Stimulated activated naive CD8-positive, alpha-beta T cell treated with anti-CD3 and anti-CD28 coated beads, Interleukin-15, amount 100 ng/mL, for 72 hours (primary cell): ENCODE measurements around the gene ACAD9.
A peak's percentile ranks its signal among the peaks of the same experiment; 100 is the strongest.
"Not testable (repeated sequence)": the region's sequence is repeated elsewhere in the genome, so short reads cannot be mapped to it uniquely, and the experiment has no call there.

Source experiments
- ATAC-seq: fragments of 150-1000 bp; cut with Tn5 transposase; 2 replicates; pipeline ENCODE4 v1.10.0; 2021; ENCODE audit warnings: mild to moderate bottlenecking, moderate library complexity
- DNase-seq, 2 donors: peaks; one replicate each; pipeline ENCODE4 v3.0.0; 2021 to 2022
- H3K27ac Mint-ChIP-seq, 2 donors: one replicate each; pipeline ENCODE4 v1.8.0; 2022; ENCODE audit warnings: mild to moderate bottlenecking in 2 of 2, mixed read lengths in 2 of 2, moderate library complexity in 2 of 2
- H3K27me3 Mint-ChIP-seq: one replicate; pipeline ENCODE4 v1.8.0; 2022; ENCODE audit warnings: mixed read lengths
- H3K4me1 Mint-ChIP-seq: one replicate; pipeline ENCODE4 v1.8.0; 2022; ENCODE audit warnings: mild to moderate bottlenecking, mixed read lengths
- H3K4me3 Mint-ChIP-seq, 2 donors: one replicate each; pipeline ENCODE4 v1.8.0; 2022; ENCODE audit warnings: mild to moderate bottlenecking in 2 of 2, mixed read lengths in 2 of 2, moderate library complexity in 1 of 2
- H3K9me3 Mint-ChIP-seq, 2 donors: one replicate each; pipeline ENCODE4 v1.8.0; 2022; ENCODE audit warnings: mixed read lengths in 2 of 2

The ACAD9 gene

DNA sequence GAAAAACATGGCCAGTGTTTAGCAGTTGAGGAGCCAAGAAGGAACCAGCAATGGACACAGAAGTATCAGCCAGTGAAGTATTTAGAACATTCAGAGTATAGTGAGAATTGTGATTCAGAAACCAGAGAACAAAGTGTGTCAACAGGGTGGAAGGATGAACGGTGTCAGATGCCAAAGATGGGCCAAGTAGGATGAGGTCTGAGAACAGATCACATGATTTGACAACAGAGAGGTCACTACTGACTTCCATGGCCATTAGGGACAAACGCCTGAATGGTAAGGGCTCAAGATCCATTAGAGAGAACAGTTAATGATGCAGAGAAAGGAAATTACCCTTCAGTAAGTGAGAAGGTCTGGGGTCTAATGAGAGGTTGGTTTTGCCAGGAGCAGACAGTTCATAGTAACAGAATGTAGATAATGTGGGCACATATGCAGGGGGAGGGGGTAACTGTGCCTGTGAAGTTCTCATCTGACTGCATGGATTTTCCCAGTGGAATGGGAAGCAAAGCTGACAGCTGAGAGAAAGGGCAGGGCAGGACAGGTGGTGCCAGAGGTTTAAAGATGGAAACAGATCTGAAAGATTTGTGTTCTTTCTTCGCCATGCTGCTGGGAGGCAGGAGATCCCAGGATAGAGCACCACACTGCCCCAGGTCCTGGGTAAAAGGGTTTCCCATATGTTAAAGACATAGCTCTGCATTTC, 4.8 kb upstream of the ACAD9 start:
- DNase-seq (no peak), ATAC-seq (no peak)
- no peak overlapping the region for H3K4me3 Mint-ChIP-seq
- no peaks in the 10 kb centered on the region for H3K9me3 Mint-ChIP-seq
- H3K27ac Mint-ChIP-seq, result no peak overlapping the region
- H3K27me3 Mint-ChIP-seq, result no peaks in the 10 kb centered on the region
- peaks cover 25% of the 10 kb centered on the region for H3K4me1 Mint-ChIP-seq

GRCh38 chr3:128875556-128876120, 3.8 kb upstream of the ACAD9 start:
- H3K4me1 Mint-ChIP-seq, result peaks cover 34% of the 10 kb centered on the region
- H3K27me3 Mint-ChIP-seq, result no peaks in the 10 kb centered on the region
- DNase-seq (peak; percentile 62 to 77), ATAC-seq (peak; percentile 78)
- no peak overlapping the region for H3K27ac Mint-ChIP-seq
- no peaks in the 10 kb centered on the region for H3K9me3 Mint-ChIP-seq
- H3K4me3 Mint-ChIP-seq, result no peak overlapping the region

GRCh38 chr3:128878011-128878457, 1.4 kb upstream of the ACAD9 start:
- H3K4me1 Mint-ChIP-seq, result peaks cover 58% of the 10 kb centered on the region
- ATAC-seq (no peak), DNase-seq (no peak)
- no peaks in the 10 kb centered on the region for H3K27me3 Mint-ChIP-seq
- H3K27ac Mint-ChIP-seq, result peak overlapping the region in 1 of 2 donors; percentile 97
- H3K9me3 Mint-ChIP-seq, result no peaks in the 10 kb centered on the region
- peak overlapping the region; percentile 80 to 97 for H3K4me3 Mint-ChIP-seq

- no peaks in the 10 kb centered on the region for H3K27me3 Mint-ChIP-seq
- ATAC-seq, result peak; percentile 35
- H3K9me3 Mint-ChIP-seq, result no peaks in the 10 kb centered on the region
- peak overlapping the region; percentile 80 to 97 for H3K4me3 Mint-ChIP-seq
- peak in 1 of 2 donors; percentile 38 for DNase-seq
- H3K27ac Mint-ChIP-seq, result peak overlapping the region; percentile 97
- peaks cover 64% of the 10 kb centered on the region for H3K4me1 Mint-ChIP-seq
These were observed 780 bp upstream of the ACAD9 start for GRCh38 chr3:128878556-128879124.

DNA sequence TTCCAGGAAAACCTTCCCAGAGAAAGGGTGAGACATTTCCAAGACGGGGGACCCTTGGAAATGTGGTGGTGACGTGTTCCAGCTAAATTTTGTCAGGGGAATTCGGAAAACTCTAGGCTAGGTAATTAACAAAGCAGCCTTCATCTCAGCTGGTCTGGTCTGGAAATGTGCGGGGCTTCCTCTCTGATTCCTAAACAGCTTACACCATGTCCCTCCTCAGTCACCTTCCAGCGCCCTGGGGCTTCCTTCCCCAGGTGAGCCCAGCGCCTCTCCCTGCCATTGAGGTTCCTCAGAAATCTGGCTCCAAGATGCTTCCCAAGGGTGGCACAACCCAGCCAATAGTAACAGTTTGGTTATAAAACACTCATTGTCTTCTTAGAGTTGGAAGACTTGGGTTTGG, 571 bp downstream of the ACAD9 start:
- Mint-ChIP-seq H3K4me1 (peaks cover 72% of the 10 kb centered on the region), H3K27me3 (no peaks in the 10 kb centered on the region), H3K9me3 (no peaks in the 10 kb centered on the region), H3K27ac (peak overlapping the region; percentile 97), H3K4me3 (peak overlapping the region; percentile 80 to 97)
- no peak for DNase-seq
- no peak for ATAC-seq

GRCh38 chr3:128880455-128880854, 1.0 kb downstream of the ACAD9 start:
- not testable (repeated sequence) for DNase-seq, H3K9me3 Mint-ChIP-seq, H3K27me3 Mint-ChIP-seq, ATAC-seq
- Mint-ChIP-seq H3K4me3 (peak overlapping the region; percentile 80 to 97), H3K4me1 (peaks cover 69% of the 10 kb centered on the region), H3K27ac (peak overlapping the region; percentile 97)

DNA sequence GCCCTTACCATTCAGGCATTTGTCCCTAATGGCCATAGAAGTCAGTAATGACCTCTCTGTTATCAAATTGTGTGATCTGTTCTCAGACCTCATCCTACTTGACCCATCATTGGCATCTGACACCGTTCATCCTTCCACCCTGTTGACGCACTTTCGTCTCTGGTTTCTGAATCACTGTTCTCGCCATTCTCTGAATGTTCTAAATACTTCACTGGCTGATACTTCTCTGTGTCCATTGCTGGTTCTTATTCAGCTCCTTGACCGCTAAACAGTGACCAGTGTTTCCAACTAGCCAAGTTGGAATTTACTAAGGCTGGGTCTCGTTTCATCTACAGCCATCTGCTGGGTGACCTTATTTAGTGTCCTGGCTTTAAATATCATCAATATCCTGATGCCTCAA, 2.2 kb downstream of the ACAD9 start:
- Mint-ChIP-seq H3K4me3 (peak overlapping the region; percentile 24 to 46), H3K4me1 (peaks cover 62% of the 10 kb centered on the region), H3K9me3 (no peaks in the 10 kb centered on the region), H3K27me3 (no peaks in the 10 kb centered on the region), H3K27ac (no peak overlapping the region)
- no peak for DNase-seq
- ATAC-seq, result no peak

GRCh38 chr3:128882719-128883118, 3.3 kb downstream of the ACAD9 start:
- H3K27ac Mint-ChIP-seq, result peak overlapping the region; percentile 40 to 57
- peak overlapping the region in 1 of 2 donors; percentile 6 for H3K4me3 Mint-ChIP-seq
- H3K9me3 Mint-ChIP-seq, result no peaks in the 10 kb centered on the region
- no peak for DNase-seq
- ATAC-seq, result no peak
- peaks cover 58% of the 10 kb centered on the region for H3K4me1 Mint-ChIP-seq
- no peaks in the 10 kb centered on the region for H3K27me3 Mint-ChIP-seq

DNA sequence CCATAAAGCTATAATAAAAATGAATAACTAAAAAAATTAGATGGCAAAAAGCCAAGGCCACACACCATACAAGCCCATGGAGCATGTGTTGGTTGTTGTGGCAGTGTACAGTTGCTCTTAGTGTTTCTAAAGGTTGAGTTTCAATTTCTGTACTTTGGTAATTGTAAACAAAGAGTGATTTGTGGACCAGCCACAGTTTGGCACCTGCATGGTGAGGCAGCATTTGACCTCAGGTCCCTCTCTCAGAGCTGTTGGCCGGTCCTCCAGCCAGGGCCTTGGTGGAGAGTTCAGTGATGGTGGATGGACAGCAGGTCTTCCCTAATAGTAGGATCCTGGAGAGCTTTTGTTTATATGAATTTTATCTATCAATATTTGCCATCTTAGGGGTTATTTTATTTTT, 5.6 kb downstream of the ACAD9 start:
- H3K4me3 Mint-ChIP-seq, result no peak overlapping the region
- H3K27ac Mint-ChIP-seq, result peak overlapping the region in 1 of 2 donors; percentile 19
- no peak for DNase-seq
- peaks cover 44% of the 10 kb centered on the region for H3K4me1 Mint-ChIP-seq
- H3K9me3 Mint-ChIP-seq, result no peaks in the 10 kb centered on the region
- no peaks in the 10 kb centered on the region for H3K27me3 Mint-ChIP-seq
- no peak for ATAC-seq

- Mint-ChIP-seq H3K27ac (peak overlapping the region in 1 of 2 donors; percentile 61), H3K27me3 (no peaks in the 10 kb centered on the region), H3K9me3 (no peaks in the 10 kb centered on the region), H3K4me3 (no peak overlapping the region), H3K4me1 (peaks cover under 1% of the 10 kb centered on the region)
- no peak for DNase-seq
- ATAC-seq, result no peak
These were observed 9.9 kb downstream of the ACAD9 start for GRCh38 chr3:128889139-128889894.

DNA sequence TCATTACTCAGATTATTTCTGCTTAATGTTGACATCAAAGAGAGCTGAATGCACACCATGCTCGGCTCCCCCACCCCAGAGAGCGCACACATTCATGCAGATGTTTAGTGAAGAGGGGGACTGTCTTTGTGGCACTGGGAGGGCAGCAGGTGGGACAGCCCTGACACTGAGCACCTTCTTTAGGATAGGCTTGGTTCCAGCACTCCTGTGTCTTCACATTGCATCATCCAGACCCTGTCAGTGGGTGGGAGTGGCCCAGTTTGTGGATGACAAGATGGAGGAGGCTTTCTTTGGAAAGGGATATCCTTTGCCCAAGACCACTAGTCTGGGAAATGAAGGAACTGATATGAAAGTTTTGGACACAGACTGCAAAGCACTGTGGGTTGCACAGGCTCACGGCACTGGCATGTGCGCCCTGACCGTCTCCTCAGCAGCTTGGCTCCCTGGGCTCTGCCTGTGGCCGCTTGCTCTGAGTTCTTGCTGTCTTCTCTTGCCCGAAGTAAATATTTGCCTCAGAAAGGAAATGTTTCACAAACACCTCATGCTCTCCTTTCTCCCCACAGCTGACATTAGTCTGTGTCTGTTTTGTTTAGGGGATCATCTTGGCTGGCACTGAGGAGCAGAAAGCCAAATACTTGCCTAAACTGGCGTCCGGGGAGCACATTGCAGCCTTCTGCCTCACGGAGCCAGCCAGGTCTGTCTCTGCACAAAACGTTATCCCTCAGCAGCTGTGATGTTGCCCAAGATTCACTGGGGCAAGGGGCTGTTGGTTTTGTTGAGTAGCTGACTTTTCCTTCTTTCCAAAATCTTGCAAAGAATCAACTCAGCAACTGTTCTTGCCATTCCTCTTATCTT, 16.6 kb downstream of the ACAD9 start:
- Mint-ChIP-seq H3K27me3 (no peaks in the 10 kb centered on the region), H3K27ac (peak overlapping the region; percentile 89 to 97), H3K9me3 (no peaks in the 10 kb centered on the region), H3K4me1 (peaks cover 7% of the 10 kb centered on the region), H3K4me3 (no peak overlapping the region)
- DNase-seq, result no peak
- ATAC-seq, result peak; percentile 45

GRCh38 chr3:128902426-128902825, 23.0 kb downstream of the ACAD9 start:
- H3K4me1 Mint-ChIP-seq, result no peaks in the 10 kb centered on the region
- no peak for ATAC-seq
- no peak overlapping the region for H3K4me3 Mint-ChIP-seq
- no peaks in the 10 kb centered on the region for H3K9me3 Mint-ChIP-seq
- H3K27me3 Mint-ChIP-seq, result no peaks in the 10 kb centered on the region
- H3K27ac Mint-ChIP-seq, result peak overlapping the region in 1 of 2 donors; percentile 65
- no peak for DNase-seq

DNA sequence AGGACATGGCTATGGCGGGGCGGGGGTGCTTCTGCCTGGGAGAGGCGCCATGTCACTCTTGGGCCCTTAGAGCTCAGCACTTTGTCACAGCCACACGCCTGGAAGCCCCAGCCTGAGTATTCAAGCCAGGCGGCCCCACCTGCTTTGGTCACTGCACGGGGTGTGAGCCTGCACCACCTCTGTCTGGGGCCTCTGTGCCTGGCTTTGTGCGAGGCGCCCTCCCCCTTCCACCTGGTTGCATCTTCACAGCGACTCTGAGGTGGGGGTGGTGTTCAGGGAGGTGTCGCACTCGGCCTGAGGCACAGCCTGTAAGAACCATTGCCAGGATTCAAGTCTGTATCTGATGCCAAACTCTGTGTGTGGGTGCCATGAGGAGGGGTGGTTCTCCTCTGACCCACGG, 24.1 kb downstream of the ACAD9 start:
- Mint-ChIP-seq H3K9me3 (no peaks in the 10 kb centered on the region), H3K27ac (no peak overlapping the region), H3K27me3 (no peaks in the 10 kb centered on the region), H3K4me3 (no peak overlapping the region), H3K4me1 (no peaks in the 10 kb centered on the region)
- no peak for ATAC-seq
- no peak for DNase-seq

GRCh38 chr3:128906031-128906803, 26.8 kb downstream of the ACAD9 start:
- Mint-ChIP-seq H3K4me3 (no peak overlapping the region), H3K27me3 (no peaks in the 10 kb centered on the region), H3K9me3 (no peaks in the 10 kb centered on the region), H3K27ac (peak overlapping the region; percentile 55 to 77), H3K4me1 (no peaks in the 10 kb centered on the region)
- DNase-seq (no peak), ATAC-seq (no peak)
